ENCODE data around the gene TNPO2.

TNPO2 gene

DNA sequence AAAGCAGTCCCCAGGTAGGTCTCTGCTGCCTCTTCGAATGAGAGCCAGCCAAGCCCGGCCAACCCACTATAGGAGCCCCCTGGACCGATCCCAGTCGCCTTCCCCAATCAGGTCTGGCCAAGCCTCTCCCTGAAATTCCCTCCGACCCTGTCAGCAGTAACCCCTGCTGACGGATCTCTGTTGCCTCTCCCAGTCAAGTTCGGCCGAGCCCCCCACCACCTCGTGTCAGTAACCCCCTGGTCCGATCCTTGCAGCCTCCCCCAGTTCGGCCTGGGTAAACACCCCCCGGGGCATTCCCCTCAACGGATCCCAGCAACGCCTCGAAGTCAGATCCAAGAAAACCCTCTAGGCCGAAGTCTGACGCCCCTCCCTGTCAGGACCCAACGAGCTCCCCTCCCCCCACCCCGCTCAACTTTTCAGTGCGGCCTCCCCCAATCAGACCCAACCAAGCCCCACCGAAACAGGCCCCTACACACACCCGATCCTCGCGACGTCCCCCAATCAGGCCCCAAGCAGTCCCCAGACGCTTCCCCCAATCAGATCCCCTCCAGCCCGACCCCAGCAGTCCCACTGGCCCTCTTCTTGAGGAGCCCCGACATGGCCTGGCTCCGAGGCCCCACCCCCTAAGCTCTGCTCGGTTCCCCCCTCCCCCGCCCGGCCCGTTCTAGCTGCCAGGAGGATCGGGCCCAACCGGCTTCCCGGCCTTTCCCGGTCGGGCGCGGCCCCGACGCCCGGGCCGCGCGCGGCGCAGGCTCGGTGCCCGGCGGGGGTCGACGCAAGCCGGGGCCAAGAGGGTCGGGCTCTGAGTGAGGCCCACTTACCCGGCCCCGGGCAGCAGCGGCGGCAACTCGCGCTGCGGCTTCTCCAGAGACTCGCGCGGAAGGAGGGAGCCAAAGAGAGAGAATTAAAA, 1.8 kb downstream of the TNPO2 start (continued):
- TF ChIP-seq ZFP3 (tag by site-specific recombination; IDR thresholded peaks at IDR 0.05; ENCODE audit: low read depth) = no peak
- TF ChIP-seq ZNF521 (tag by site-specific recombination; IDR thresholded peaks at IDR 0.05) = no peak
- no peak for TF ChIP-seq ZNF600 (tag by site-specific recombination; IDR thresholded peaks at IDR 0.05)
- TF ChIP-seq ZNF302 (tag by site-specific recombination; IDR thresholded peaks at IDR 0.05; ENCODE audit: low read depth) = no peak
- no peak for TF ChIP-seq ZNF221 (tag by site-specific recombination; IDR thresholded peaks at IDR 0.05; ENCODE audit: borderline replicate concordance)
- no peak for TF ChIP-seq ZNF248 (tag by site-specific recombination; IDR thresholded peaks at IDR 0.05)
- TF ChIP-seq ZNF10 (tag by site-specific recombination; IDR thresholded peaks at IDR 0.05) = no peak
- TF ChIP-seq, protein P1, sequence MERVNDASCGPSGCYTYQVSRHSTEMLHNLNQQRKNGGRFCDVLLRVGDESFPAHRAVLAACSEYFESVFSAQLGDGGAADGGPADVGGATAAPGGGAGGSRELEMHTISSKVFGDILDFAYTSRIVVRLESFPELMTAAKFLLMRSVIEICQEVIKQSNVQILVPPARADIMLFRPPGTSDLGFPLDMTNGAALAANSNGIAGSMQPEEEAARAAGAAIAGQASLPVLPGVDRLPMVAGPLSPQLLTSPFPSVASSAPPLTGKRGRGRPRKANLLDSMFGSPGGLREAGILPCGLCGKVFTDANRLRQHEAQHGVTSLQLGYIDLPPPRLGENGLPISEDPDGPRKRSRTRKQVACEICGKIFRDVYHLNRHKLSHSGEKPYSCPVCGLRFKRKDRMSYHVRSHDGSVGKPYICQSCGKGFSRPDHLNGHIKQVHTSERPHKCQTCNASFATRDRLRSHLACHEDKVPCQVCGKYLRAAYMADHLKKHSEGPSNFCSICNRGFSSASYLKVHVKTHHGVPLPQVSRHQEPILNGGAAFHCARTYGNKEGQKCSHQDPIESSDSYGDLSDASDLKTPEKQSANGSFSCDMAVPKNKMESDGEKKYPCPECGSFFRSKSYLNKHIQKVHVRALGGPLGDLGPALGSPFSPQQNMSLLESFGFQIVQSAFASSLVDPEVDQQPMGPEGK (tag by site-specific recombination; IDR thresholded peaks at IDR 0.05) = peak; percentile 66; the same call in 1 of the 2 replicates
- TF ChIP-seq ZNF510 (tag by site-specific recombination; IDR thresholded peaks at IDR 0.05; ENCODE audit: insufficient replicate concordance) = no peak
- TF ChIP-seq, protein P2, sequence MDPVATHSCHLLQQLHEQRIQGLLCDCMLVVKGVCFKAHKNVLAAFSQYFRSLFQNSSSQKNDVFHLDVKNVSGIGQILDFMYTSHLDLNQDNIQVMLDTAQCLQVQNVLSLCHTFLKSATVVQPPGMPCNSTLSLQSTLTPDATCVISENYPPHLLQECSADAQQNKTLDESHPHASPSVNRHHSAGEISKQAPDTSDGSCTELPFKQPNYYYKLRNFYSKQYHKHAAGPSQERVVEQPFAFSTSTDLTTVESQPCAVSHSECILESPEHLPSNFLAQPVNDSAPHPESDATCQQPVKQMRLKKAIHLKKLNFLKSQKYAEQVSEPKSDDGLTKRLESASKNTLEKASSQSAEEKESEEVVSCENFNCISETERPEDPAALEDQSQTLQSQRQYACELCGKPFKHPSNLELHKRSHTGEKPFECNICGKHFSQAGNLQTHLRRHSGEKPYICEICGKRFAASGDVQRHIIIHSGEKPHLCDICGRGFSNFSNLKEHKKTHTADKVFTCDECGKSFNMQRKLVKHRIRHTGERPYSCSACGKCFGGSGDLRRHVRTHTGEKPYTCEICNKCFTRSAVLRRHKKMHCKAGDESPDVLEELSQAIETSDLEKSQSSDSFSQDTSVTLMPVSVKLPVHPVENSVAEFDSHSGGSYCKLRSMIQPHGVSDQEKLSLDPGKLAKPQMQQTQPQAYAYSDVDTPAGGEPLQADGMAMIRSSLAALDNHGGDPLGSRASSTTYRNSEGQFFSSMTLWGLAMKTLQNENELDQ (tag by site-specific recombination; IDR thresholded peaks at IDR 0.05; ENCODE audit: low read depth) = no peak
- TF ChIP-seq GFI1B (tag by site-specific recombination; IDR thresholded peaks at IDR 0.05) = no peak
- TF ChIP-seq ZNF549 (tag by site-specific recombination; IDR thresholded peaks at IDR 0.05) = no peak
- no peak for TF ChIP-seq PRDM1 (tag by site-specific recombination; IDR thresholded peaks at IDR 0.05)
- TF ChIP-seq ZNF112 (tag by site-specific recombination; IDR thresholded peaks at IDR 0.05) = no peak
- TF ChIP-seq, protein P3, sequence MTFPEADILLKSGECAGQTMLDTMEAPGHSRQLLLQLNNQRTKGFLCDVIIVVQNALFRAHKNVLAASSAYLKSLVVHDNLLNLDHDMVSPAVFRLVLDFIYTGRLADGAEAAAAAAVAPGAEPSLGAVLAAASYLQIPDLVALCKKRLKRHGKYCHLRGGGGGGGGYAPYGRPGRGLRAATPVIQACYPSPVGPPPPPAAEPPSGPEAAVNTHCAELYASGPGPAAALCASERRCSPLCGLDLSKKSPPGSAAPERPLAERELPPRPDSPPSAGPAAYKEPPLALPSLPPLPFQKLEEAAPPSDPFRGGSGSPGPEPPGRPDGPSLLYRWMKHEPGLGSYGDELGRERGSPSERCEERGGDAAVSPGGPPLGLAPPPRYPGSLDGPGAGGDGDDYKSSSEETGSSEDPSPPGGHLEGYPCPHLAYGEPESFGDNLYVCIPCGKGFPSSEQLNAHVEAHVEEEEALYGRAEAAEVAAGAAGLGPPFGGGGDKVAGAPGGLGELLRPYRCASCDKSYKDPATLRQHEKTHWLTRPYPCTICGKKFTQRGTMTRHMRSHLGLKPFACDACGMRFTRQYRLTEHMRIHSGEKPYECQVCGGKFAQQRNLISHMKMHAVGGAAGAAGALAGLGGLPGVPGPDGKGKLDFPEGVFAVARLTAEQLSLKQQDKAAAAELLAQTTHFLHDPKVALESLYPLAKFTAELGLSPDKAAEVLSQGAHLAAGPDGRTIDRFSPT (tag by site-specific recombination; IDR thresholded peaks at IDR 0.05) = no peak
- no peak for TF ChIP-seq HOXC10 (CRISPR knock-in tag; IDR thresholded peaks at IDR 0.05)
- no peak for TF ChIP-seq ZNF311 (tag by site-specific recombination; IDR thresholded peaks at IDR 0.05; ENCODE audit: borderline replicate concordance)
- no peak for TF ChIP-seq ZBTB8A (tag by site-specific recombination; IDR thresholded peaks at IDR 0.05)
- TF ChIP-seq ZNF133 (tag by site-specific recombination; IDR thresholded peaks at IDR 0.05) = no peak
- TF ChIP-seq ZNF132 (tag by site-specific recombination; IDR thresholded peaks at IDR 0.05; ENCODE audit: borderline replicate concordance) = no peak
- no peak for TF ChIP-seq ZSCAN16 (tag by site-specific recombination; IDR thresholded peaks at IDR 0.05)
- TF ChIP-seq ZEB2 (tag by site-specific recombination; IDR thresholded peaks at IDR 0.05) = no peak
- TF ChIP-seq, protein P4, sequence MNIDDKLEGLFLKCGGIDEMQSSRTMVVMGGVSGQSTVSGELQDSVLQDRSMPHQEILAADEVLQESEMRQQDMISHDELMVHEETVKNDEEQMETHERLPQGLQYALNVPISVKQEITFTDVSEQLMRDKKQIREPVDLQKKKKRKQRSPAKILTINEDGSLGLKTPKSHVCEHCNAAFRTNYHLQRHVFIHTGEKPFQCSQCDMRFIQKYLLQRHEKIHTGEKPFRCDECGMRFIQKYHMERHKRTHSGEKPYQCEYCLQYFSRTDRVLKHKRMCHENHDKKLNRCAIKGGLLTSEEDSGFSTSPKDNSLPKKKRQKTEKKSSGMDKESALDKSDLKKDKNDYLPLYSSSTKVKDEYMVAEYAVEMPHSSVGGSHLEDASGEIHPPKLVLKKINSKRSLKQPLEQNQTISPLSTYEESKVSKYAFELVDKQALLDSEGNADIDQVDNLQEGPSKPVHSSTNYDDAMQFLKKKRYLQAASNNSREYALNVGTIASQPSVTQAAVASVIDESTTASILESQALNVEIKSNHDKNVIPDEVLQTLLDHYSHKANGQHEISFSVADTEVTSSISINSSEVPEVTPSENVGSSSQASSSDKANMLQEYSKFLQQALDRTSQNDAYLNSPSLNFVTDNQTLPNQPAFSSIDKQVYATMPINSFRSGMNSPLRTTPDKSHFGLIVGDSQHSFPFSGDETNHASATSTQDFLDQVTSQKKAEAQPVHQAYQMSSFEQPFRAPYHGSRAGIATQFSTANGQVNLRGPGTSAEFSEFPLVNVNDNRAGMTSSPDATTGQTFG (tag by site-specific recombination; IDR thresholded peaks at IDR 0.05; ENCODE audit: borderline replicate concordance) = no peak
- TF ChIP-seq, protein P5, sequence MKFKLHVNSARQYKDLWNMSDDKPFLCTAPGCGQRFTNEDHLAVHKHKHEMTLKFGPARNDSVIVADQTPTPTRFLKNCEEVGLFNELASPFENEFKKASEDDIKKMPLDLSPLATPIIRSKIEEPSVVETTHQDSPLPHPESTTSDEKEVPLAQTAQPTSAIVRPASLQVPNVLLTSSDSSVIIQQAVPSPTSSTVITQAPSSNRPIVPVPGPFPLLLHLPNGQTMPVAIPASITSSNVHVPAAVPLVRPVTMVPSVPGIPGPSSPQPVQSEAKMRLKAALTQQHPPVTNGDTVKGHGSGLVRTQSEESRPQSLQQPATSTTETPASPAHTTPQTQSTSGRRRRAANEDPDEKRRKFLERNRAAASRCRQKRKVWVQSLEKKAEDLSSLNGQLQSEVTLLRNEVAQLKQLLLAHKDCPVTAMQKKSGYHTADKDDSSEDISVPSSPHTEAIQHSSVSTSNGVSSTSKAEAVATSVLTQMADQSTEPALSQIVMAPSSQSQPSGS (tag by site-specific recombination; IDR thresholded peaks at IDR 0.05; ENCODE audit: low read depth) = no peak
- TF ChIP-seq, protein P6, sequence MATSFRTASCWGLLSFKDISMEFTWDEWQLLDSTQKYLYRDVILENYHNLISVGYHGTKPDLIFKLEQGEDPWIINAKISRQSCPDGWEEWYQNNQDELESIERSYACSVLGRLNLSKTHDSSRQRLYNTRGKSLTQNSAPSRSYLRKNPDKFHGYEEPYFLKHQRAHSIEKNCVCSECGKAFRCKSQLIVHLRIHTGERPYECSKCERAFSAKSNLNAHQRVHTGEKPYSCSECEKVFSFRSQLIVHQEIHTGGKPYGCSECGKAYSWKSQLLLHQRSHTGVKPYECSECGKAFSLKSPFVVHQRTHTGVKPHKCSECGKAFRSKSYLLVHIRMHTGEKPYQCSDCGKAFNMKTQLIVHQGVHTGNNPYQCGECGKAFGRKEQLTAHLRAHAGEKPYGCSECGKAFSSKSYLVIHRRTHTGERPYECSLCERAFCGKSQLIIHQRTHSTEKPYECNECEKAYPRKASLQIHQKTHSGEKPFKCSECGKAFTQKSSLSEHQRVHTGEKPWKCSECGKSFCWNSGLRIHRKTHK (tag by site-specific recombination; IDR thresholded peaks at IDR 0.05) = no peak
- TF ChIP-seq ZNF157 (tag by site-specific recombination; IDR thresholded peaks at IDR 0.05) = no peak
- TF ChIP-seq ZNF350 (tag by site-specific recombination; IDR thresholded peaks at IDR 0.05) = no peak
